Suprapubic skin (tissue), 3 donors: Measurements from ENCODE around the gene SLC6A1.

Experiments
- CTCF ChIP-seq, 2 donors: fragments of 200-600 bp in 1 of 2; fragments of 450-650 bp in 1 of 2; sonication (generic) in 1 of 2; IDR thresholded peaks; one replicate each; pipeline ENCODE4 v1.5.1; 2016 to 2019; ENCODE audit warnings: antibody characterized with exemption in 2 of 2, mild to moderate bottlenecking in 1 of 2, moderate library complexity in 1 of 2
- POLR2AphosphoS5 ChIP-seq, 3 donors: sonication (generic); formaldehyde crosslinking; IDR thresholded peaks; one replicate each; pipeline ENCODE4 v1.6.1; 2017; ENCODE audit warnings: antibody characterized with exemption in 3 of 3

GRCh38 chr3:11080492-11080891, 87.9 kb downstream of the SLC6A1 start:
- no peak for TF ChIP-seq CTCF (IDR thresholded peaks at IDR 0.05)
- no peak for TF ChIP-seq POLR2AphosphoS5 (IDR thresholded peaks at IDR 0.05)
